Testis (tissue), 2 donors: ENCODE results near the gene CHCHD6.

Experiments
- CTCF ChIP-seq, 3 experiments: fragments of 450-650 bp in 2 of 3; fragments of 200-600 bp in 1 of 3; sonication (generic) in 1 of 3; IDR thresholded peaks; one replicate each; pipeline ENCODE4 v1.5.1; 2016 to 2019; ENCODE audit warnings: antibody characterized with exemption in 3 of 3, mild to moderate bottlenecking in 2 of 3, moderate library complexity in 1 of 3
- POLR2A ChIP-seq: fragments of 450-650 bp; IDR thresholded peaks from one replicate; pipeline ENCODE4 v1.6.1; 2017; ENCODE audit warnings: antibody characterized with exemption, mild to moderate bottlenecking, moderate library complexity

- no peak for TF ChIP-seq CTCF (IDR thresholded peaks at IDR 0.05)
- no peak for TF ChIP-seq POLR2A
Measured at GRCh38 chr3:126743350-126743749, 39.3 kb downstream of the CHCHD6 start.
